ENCODE data around the gene CLEC4M. TPM values are rescaled to one million over a fixed set of nuclear protein-coding genes. Genes with fewer than 3 reads are reported as not detected.

CLEC4M gene
- total RNA-seq, 2 donors from 2014 or later, result not detected

GRCh38 chr19:7771072-7771471 lies 8.0 kb downstream of the CLEC4M start:
- no peaks in the 10 kb centered on the region for H3K4me1 Mint-ChIP-seq
- no peak overlapping the region for H3K4me3 Mint-ChIP-seq
- H3K27me3 Mint-ChIP-seq (ENCODE audit: insufficient read depth), result peaks cover 58% of the 10 kb centered on the region
- H3K27ac ChIP-seq (ENCODE audit: low read depth, low read length), result no peak overlapping the region
- no peak for DNase-seq
- H3K4me3 ChIP-seq (ENCODE audit: low read length), result no peak overlapping the region
- no peak overlapping the region for H3K27ac Mint-ChIP-seq
- no peak for TF ChIP-seq CTCF (conservative IDR thresholded peaks at IDR 0.05)
- H3K9me3 ChIP-seq (ENCODE audit: control insufficient read depth, low read length), result no peaks in the 10 kb centered on the region
- no peaks in the 10 kb centered on the region for H3K36me3 Mint-ChIP-seq (ENCODE audit: low read depth)
- no peaks in the 10 kb centered on the region for H3K9me3 Mint-ChIP-seq
- no peaks in the 10 kb centered on the region for H3K4me1 ChIP-seq (ENCODE audit: control insufficient read depth, insufficient read depth, low read length)
- no peaks in the 10 kb centered on the region for H3K36me3 ChIP-seq (ENCODE audit: control insufficient read depth, insufficient read depth, low read length)
- 54 to 58% methylated on average over 5 to 8 of the region's 8 CpGs for WGBS, 2 experiments (ENCODE audit: insufficient coverage in 1 of 2, insufficient read length in 1 of 2)
- peaks cover 5% of the 10 kb centered on the region for H3K27me3 ChIP-seq (ENCODE audit: control insufficient read depth, insufficient read depth, low read length, poor library complexity, severe bottlenecking)
- no peak overlapping the region for H3K9ac ChIP-seq (ENCODE audit: extremely low read depth, low read length, poor library complexity, severe bottlenecking)

GRCh38 chr19:7772752-7773291 lies 9.8 kb downstream of the CLEC4M start:
- Histone ChIP-seq H3K9me3 (ENCODE audit: control insufficient read depth, low read length) (no peaks in the 10 kb centered on the region), H3K4me3 (ENCODE audit: low read length) (no peak overlapping the region), H3K36me3 (ENCODE audit: control insufficient read depth, insufficient read depth, low read length) (no peaks in the 10 kb centered on the region), H3K27me3 (ENCODE audit: control insufficient read depth, insufficient read depth, low read length, poor library complexity, severe bottlenecking) (peaks cover 5% of the 10 kb centered on the region), H3K4me1 (ENCODE audit: control insufficient read depth, insufficient read depth, low read length) (no peaks in the 10 kb centered on the region), H3K27ac (ENCODE audit: low read depth, low read length) (no peak overlapping the region), H3K9ac (ENCODE audit: extremely low read depth, low read length, poor library complexity, severe bottlenecking) (no peak overlapping the region)
- Mint-ChIP-seq H3K36me3 (ENCODE audit: low read depth) (no peaks in the 10 kb centered on the region), H3K27me3 (ENCODE audit: insufficient read depth) (peaks cover 54% of the 10 kb centered on the region), H3K9me3 (no peaks in the 10 kb centered on the region), H3K4me3 (no peak overlapping the region), H3K27ac (no peak overlapping the region), H3K4me1 (peaks cover under 1% of the 10 kb centered on the region)
- TF ChIP-seq CTCF (conservative IDR thresholded peaks at IDR 0.05), result no peak
- WGBS, 2 experiments (ENCODE audit: insufficient coverage in 1 of 2, insufficient read length in 1 of 2), result 67 to 73% methylated on average over 7 of the region's 8 CpGs
- DNase-seq, result no peak

GRCh38 chr19:7773841-7774240 lies 10.8 kb downstream of the CLEC4M start:
- Histone ChIP-seq H3K27me3 (ENCODE audit: control insufficient read depth, insufficient read depth, low read length, poor library complexity, severe bottlenecking) (peaks cover 5% of the 10 kb centered on the region), H3K4me1 (ENCODE audit: control insufficient read depth, insufficient read depth, low read length) (no peaks in the 10 kb centered on the region), H3K27ac (ENCODE audit: low read depth, low read length) (no peak overlapping the region), H3K36me3 (ENCODE audit: control insufficient read depth, insufficient read depth, low read length) (no peaks in the 10 kb centered on the region), H3K9ac (ENCODE audit: extremely low read depth, low read length, poor library complexity, severe bottlenecking) (no peak overlapping the region), H3K4me3 (ENCODE audit: low read length) (no peak overlapping the region), H3K9me3 (ENCODE audit: control insufficient read depth, low read length) (no peaks in the 10 kb centered on the region)
- Mint-ChIP-seq H3K4me1 (peaks cover 7% of the 10 kb centered on the region), H3K4me3 (no peak overlapping the region), H3K27ac (no peak overlapping the region), H3K36me3 (ENCODE audit: low read depth) (no peaks in the 10 kb centered on the region), H3K27me3 (ENCODE audit: insufficient read depth) (peaks cover 48% of the 10 kb centered on the region), H3K9me3 (no peaks in the 10 kb centered on the region)
- WGBS, 2 experiments (ENCODE audit: insufficient coverage in 1 of 2, insufficient read length in 1 of 2), result 86 to 87% methylated on average over 5 to 9 of the region's 9 CpGs
- DNase-seq, result no peak
- TF ChIP-seq CTCF (conservative IDR thresholded peaks at IDR 0.05), result no peak

Measured in endodermal cell (in vitro differentiated cells).